Activated T-helper 9 cell treated with anti-CD3 and anti-CD28 coated beads, Interleukin-2, amount 50 U/mL, for 16 hours (primary cell): ENCODE measurements around the gene SNAI3.

ENCODE experiments used
- DNase-seq: peaks from one replicate; pipeline ENCODE4 v3.0.0-alpha.2; 2020; ENCODE audit warnings: low read depth

SNAI3 gene

DNA sequence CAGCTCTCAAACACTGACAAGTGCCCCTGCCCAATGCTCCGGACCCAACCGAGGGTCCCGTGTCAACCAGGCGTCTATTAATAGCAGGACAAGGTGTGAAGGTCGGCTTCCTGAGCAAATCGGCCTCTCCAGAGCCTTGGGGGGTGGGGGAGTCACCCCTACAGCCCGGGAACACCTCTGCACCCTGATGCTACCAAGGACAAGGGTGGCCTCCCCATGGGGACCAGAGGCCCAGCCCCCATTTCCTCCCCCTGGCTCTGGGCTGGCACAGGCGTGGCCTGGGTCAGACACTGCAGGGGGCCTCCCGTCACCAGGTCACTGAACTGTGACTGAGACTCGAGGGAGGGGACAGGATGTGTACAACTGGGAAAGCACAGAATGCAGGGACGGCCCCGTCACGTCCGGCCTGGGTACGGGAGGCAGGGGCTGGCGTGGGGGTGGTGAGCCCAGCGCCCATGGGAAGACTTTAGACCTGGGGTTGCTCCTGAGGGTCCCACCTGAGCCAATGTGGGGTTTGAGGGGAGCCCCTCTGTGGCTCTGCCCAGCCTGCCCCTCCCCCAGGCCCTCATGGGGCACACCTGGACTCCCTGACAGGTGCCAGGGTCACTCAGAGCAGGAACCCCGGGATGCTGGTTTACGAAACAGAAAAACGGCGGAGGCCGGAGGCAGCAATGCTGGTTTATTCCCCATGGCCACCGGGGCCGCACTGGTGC, 34.9 kb downstream of the SNAI3 start:
- DNase-seq = peak; percentile 50

DNA sequence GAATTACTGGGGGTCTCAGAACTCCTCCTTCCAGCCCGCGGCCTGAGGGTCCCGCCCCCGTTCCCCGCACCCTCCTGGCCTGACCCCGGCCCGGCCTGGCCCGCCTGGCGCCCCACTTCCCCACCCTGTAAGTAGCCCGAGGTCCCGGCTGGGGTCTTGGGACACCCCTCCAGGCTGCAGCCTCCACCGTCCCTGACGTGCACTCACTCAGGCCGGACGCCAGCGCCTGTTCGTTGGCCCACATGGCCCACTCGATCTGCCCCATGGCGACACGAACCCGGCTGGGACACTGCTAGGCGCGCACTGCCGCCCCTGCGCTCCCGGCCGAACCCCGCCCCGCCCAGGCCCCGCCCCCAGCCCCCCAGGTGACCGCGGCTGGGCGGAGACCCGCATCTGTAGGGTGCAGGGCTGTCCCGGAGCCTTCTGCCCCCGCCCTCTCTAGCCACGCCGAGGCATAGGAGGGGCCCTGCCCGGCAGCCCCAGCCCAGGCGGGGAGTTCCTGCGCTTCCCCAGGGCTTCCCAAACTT, 35.5 kb downstream of the SNAI3 start, which contains the start of gene CYBA:
Gene CYBA, minus strand, starts transcription at position 305 of the 527 bp plus-strand sequence. Its CDS starts 40 bp downstream, at position 265.
- DNase-seq = peak; percentile 58

DNA sequence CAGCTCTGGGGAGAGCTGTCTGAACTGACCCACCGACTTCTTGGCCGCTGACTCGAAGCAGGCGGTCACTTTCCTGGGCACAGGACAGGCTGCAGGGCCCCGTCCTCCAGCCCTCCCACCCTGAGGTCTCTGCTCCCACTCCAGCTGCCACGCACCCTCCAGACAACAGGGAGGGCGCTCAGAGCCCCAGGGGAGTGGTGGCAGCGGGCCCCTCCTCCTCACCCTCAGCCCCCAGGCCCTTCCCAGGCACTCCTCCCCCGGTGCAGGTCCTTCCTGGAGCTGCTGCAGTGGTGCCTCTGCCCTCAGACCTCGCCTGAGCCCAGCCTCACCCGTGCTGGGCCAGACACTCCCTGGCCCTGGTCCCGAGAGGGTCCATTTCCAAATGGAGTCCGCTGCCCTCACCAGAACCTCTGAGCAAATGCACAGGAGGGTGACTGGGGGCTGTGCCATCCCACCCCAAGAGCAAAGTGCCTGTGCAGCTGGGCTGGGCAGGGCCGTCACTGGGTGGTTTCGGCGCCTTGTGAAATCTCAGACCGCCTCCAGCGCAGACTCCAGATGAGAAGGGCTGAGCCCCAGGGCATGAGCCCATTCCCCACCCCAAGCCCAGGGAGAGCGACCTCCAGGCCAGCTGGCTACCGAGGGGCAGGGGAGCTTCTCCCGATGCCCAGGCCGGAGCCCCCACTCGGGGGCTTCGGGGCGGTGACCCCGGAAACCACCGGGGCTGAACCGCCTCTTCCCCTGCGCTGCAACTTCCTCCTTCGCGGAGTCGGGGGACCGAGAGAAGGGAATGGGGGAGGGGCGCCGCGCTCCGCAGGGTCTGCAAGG, 36.2 kb downstream of the SNAI3 start:
- DNase-seq = no peak

DNA sequence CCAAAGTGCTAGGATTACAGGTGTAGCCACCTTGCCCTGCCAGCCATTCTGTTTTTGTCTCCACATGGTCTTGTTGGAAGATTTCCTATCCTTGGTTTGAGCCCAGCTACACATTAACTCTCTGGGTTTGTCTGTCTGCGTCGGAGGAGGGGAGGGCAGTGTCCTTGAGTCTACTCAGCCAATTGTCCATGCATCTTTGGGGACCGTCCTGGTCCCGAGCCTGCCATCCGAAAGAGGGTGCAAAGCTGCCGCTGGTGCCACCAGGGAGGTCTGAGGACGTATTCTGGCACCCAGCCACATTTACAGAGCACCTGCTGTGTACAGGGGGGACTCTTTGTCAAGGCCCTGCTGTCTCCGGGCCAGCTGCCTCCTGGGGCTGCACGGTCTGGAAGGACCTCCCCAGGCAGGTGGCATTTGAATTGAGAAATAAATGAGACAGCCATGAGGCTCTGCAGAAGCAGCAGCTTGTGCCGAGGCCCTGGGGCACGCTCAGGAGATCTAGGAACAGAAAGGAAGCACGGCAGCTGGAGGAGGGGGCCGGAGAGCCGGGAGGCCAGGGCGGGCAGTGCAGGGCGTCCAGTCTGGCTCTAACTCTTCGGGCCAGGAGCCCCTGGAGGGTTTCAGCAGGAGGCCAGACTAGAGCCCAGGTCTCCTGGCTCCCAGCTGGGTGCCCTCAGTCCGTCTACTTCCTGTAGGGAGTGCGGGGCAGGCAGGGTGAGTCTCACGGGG, 36.9 kb downstream of the SNAI3 start:
- no peak for DNase-seq

DNA sequence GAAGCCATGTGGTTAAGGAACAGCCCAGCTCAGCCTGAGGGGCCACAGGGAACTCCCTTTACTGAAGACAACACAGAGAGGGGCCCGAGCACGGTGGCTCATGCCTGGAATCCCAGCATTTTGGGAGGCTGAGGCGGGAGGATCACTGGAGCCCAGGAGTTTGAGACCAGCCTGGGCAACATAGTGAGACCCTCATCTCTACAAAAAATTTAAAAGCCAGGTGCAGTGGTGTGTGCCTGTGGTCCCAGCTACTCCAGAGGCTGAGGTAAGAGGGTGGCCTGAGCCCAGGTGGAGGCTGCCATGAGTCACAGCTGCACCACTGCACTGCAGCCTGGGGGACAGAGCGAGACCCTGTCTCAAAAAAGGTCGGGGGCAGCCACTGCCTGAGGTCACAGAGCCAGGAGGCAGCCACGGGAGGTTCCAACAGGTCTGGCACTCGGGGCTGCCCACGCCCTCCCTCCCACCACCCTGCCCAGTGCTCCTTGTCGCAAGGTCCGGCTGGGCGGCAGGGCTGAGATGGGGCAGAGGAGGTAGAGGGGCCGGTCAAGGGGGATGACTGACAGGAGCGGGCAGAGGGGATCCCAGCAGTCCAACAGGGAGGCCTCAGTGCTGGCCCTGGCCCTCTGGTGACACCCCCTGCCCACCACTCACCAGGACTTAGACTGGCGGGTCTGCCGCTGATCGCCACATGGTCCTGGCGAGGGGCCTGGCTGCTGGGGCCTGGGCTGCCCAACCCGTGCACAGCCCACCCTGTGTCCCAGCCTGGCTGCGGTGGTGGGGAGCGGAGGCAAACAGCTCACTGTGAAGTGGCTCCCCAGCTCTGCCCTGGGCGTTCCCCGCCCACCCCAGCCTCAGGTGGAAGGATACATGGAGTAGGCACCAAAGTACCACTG, 38.9 kb downstream of the SNAI3 start:
- no peak for DNase-seq

DNA sequence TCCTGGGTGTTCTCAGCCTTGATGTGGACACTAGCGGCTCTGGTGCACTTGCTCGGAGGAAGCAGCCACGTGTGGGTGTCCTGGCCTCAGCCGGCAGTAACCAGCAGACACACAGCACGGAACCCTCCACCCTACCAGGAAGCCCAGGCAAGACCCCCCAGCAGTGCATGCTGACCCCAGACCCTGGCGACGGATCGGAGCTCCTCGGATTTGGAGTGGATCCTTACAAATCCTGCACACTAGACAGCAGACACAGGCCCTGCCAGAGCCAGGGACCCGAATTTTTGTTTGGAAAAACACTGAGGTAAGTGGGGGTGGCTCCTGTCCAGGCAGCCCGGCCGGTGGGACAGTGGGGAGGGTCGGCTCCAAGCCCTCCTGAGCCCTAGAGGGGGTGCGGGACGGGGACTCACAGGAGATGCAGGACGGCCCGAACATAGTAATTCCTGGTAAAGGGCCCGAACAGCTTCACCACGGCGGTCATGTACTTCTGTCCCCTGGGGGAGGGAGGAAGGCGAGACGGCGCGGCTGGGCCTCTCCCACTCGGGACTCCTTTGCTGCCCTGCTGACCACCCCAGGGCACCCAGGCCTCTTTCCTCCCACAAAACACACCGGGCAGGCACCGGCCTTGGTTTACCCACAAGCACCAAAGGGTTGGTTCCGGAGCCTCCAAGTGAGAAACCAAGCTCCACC, 39.8 kb downstream of the SNAI3 start:
- DNase-seq = no peak

DNA sequence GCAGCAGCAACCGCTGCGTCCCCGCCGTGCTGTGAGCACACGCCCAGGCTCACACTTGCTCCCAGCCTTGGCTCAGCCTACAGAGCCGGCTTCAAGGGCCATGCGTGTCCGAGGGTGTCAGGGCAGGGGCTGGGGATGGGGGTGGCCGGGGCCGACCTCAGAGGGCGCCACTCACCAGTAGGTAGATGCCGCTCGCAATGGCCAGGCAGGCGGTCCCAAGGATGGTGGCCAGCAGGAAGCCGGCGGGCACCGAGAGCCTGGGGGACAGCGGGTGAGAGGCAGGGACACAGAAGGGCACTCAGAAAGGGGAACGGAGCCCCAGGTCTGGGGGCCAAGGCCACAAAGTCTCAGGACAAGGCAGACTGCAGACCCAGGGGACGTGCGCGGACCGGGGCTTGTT, 40.4 kb downstream of the SNAI3 start:
- no peak for DNase-seq

DNA sequence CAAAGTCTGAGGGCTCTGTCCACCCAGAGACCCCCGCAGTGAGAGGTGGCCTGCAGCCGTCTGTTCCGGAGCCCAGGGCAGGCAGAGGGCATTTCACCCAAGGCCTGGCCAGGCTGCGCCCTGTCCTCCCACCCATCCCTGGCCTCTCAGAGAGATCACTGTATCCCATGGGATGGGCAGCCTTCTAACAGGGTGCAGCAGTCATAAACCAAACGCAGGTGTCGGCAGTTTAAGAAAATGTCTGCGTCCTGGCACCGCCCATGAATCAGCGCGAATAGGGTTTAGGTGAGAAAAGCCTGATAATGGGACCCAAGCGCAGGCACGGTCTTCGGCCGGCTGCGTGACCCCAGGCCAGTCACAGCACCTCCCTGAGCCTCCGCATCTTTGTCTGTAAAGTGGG, 40.9 kb downstream of the SNAI3 start:
- no peak for DNase-seq

DNA sequence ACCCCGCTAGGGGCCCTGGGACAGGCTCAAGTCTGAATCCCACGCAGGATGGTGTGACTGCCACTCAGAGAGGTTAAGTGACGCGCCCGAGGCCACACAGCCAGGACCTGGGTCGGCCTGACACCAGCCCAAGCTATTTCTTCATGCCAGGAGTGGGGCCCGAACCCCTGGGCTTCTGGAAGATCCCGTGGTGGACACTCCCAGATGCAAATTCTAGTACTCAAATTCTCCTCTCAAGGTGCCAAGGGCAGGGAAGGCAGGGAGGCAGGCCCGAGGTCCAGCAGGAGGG, 42.7 kb downstream of the SNAI3 start:
- DNase-seq = no peak

DNA sequence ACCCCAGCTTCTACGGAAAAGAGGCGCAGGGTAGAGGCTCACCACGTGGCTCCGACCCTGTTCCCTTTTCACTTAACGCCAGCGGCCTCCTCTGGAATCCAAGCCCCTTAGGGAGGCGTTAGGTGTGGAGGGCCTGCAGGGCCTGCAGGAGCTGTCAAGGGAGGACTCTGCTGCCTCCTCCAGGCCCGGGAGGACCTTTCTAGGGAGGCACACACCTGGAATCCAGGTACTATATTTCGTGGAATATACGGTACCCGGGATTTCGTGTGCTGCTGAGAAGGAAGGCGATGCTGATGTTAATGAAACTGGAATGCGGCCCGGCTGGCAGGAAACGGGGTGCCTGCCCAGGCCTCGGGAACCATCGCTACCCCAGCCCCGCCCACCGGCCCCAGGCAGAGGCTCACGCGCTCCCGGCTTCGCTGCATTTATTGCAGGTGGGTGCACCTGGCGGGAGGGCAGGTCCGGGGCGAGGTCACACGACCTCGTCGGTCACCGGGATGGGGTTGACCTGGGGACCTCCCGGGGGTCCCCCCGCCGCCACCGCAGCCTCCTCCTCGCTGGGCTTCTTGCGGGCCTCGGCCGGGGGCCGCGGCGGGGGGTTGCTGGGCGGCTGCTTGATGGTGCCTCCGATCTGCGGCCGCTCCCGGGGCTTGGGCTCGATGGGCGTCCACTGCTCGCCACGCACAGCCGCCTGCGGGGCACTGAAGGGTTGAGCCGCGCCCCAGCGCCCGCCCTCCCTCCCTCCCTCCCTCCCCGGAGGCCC, 43.2 kb downstream of the SNAI3 start:
- no peak for DNase-seq

DNA sequence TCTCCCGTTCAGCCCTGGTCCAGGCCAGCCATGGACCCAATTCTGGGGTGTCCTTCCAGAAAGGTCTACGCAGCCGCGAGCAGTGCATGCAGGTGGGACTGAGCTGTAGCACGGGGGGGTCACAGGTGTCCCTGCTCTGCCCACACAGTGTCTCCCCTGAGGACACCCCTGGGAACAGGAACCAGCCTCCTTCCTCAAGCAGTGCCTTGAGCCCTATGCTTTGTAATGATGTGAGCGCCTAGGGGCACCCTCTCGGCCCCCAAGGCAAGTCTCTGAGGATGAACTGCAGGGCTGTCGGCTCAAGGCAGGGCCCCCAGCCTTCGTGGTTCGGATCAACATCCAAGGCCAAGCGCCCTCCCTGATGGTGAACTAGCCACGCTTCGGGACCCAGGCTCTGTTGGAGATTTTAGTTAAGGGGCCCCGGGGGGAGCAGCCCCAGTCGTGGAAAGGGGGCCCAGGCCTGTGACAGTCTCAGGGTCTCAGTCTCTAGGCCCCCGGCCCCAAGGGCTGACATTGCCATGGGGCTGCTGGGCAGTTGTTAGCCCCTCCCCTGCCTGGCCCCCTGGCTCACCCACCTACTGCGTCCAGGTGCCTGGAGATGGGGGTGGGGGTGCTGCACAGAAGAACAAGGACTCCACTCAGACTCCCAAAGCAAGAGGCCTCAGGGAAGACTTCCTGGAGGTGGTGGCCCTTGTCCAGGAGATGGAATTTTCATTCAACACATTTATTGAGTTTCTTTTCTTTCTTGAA, 45.6 kb downstream of the SNAI3 start:
- no peak for DNase-seq

DNA sequence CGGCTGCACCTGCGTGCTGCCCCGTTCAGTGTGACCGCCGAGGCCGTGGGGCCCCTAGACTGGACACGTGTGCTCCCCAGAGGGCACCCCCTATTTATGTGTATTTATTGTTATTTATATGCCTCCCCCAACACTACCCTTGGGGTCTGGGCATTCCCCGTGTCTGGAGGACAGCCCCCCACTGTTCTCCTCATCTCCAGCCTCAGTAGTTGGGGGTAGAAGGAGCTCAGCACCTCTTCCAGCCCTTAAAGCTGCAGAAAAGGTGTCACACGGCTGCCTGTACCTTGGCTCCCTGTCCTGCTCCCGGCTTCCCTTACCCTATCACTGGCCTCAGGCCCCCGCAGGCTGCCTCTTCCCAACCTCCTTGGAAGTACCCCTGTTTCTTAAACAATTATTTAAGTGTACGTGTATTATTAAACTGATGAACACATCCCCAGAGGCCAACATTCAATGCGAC, 46.2 kb downstream of the SNAI3 start:
- no peak for DNase-seq

DNA sequence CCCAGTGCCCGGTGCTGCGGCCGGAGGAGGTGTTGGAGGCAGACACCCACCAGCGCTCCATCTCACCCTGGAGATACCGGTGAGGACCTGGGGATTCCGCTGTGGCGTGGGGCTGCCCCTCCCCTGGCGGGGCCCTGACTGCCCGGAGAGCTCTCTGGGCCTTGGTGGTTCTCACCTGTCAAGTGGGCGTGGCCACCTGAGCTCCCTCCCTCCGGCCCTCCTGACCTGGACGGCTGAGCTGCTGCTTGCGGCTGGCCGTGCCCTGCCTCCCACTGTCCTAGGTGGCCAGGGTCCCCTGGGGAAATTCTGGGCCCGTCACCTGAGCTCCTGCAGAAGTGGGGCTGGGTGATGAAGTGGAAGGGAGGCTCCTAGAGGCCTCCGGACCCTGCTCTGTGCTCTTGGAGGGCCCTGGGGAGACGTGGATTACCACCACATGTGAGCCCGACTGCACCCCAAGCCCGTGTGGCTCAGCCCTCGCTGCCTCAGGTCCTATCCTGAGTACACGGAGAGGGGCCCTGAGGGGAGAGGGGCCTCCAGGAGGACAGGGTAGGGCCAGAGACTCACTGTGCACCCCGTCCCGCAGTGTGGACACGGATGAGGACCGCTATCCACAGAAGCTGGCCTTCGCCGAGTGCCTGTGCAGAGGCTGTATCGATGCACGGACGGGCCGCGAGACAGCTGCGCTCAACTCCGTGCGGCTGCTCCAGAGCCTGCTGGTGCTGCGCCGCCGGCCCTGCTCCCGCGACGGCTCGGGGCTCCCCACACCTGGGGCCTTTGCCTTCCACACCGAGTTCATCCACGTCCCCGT, 46.9 kb downstream of the SNAI3 start:
- DNase-seq = no peak

DNA sequence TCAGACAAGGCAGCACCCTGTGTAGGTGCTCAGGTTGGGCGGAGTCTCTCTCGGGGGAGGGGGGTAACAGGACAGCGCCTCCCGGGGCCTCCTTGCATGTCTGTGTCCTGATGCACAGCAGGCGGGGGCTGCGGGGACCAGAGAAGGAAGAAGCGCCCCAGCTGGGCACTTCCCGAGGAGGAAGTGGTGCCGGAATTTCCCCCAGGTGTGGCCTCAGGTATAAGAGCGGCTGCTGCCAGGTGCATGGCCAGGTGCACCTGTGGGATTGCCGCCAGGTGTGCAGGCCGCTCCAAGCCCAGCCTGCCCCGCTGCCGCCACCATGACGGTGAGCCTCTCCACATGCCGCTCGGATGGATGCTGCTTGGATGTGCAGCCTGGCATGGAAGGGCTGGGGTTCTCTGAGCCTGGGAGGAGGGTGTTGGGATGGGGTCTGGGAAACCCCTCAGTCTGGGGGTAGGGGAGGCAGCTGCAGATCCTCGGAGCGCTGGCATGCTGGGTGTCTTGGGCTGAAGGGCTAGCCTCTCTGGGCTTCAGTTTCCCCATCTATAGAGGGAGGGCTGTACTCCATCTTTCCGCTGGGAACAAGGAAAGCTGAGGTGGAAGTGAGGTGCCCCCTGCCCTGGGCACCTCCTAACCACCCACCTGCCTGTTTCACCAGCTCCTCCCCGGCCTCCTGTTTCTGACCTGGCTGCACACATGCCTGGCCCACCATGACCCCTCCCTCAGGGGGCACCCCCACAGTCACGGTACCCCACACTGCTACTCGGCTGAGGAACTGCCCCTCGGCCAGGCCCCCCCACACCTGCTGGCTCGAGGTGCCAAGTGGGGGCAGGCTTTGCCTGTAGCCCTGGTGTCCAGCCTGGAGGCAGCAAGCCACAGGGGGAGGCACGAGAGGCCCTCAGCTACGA, 47.7 kb downstream of the SNAI3 start, which contains the start of gene IL17C:
Gene IL17C, plus strand, starts transcription at position 250 of the 908 bp plus-strand sequence. Its CDS starts 70 bp downstream, at position 320.
- DNase-seq = no peak

DNA sequence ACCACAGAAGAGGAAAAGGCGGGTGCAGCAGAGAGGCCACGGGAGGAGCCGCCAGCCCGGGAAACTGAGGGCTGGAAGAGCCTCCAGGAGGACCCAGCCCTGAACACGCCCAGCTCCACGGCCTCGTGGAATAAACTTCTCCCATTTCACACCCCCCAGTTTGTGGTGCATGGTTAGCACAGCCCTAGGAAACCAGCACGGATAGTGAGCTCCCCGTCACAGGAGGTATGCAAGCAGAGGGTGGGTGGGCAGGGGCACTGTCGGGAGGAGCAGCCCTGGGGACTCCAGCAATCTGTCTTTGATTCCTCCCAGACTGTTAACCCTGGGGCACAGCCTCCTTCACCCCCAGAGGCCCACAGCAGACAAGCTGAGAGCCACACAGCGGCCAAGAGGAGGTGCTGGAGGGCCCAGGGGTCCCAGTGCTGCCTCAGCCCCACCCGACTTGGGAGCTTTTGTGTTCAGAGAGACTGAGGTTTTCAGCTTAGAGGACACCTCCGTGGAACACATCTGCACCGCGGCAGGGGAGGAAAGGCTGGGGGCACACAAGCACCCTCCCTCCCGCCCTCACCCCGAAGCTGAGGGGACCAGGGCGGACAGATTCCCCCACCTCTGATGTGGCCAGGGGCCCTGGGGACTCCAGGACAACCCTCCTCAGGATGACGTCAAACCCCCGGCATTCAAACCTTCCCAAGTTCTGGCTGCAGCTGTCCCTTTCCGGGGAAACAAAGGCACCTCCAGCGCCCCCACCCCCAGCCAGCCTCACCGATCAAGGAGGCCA, 49.6 kb downstream of the SNAI3 start:
- DNase-seq = no peak

DNA sequence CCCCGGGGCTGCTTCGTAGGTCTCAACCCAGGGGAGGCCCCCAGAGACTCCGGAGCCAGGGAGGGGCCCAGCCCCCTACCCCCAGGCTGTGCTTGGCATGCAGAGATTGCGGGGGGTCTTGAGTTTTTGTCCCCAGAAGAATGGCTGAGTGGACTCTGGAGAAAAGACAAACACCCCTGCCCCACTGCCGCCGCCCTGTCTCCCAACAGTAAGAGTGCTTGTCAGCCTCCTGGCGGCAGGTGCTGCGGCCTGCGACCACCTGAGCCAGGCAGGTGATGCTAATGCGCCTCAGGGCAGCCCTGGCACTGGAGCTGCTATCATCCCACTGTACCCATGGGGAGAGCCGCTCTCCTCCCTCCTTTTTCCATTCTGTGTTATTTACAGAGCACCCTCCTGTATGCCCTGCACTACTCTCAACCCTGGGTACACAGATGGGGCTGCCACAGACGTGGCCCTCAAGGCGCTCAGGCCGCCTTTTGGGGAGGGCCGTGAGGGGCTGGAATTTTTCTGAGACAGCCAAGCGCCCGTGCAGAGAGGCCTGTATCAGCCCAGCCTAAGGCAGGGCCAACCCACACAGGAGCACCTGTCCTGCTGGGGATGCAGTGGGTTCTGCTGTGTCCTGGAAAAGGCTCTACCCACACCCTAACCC, 50.5 kb downstream of the SNAI3 start:
- no peak for DNase-seq
